Gastroesophageal sphincter (tissue), 4 donors: ENCODE results near the gene TNKS1BP1. TPM values are rescaled to one million over a fixed set of nuclear protein-coding genes. Genes with fewer than 3 reads are reported as not detected.

Experiments
- ATAC-seq: fragments of 150-250 bp; one replicate; pipeline ENCODE4 v1.9.1; 2016; ENCODE audit warnings: mild to moderate bottlenecking, moderate library complexity
- H3K27ac ChIP-seq, 4 donors: fragments of 200-600 bp; sonication (generic) in 3 of 4; 1 replicate in 3 of 4; 2 replicates in 1 of 4; pipeline ENCODE4 v1.5.1; 2016 to 2019
- H3K27me3 ChIP-seq: fragments of 200-600 bp; sonication (generic); one replicate; pipeline ENCODE4 v1.5.1; 2019
- H3K36me3 ChIP-seq, 2 donors: fragments of 200-600 bp; sonication (generic); one replicate each; pipeline ENCODE4 v1.5.1; 2019; ENCODE audit warnings: control low read depth in 1 of 2
- H3K4me1 ChIP-seq, 3 donors: fragments of 200-600 bp; sonication (generic); 1 replicate in 2 of 3; 2 replicates in 1 of 3; pipeline ENCODE4 v1.5.1; 2016 to 2019; ENCODE audit warnings: control low read depth in 2 of 3
- H3K4me3 ChIP-seq, 2 donors: fragments of 200-600 bp; sonication (generic); one replicate each; pipeline ENCODE4 v1.5.1; 2019; ENCODE audit warnings: mild to moderate bottlenecking in 1 of 2, moderate library complexity in 1 of 2
- H3K9me3 ChIP-seq, 3 donors: fragments of 200-600 bp; sonication (generic); one replicate each; pipeline ENCODE4 v1.5.1; 2017 to 2019; ENCODE audit warnings: control low read depth in 2 of 3
- EP300 ChIP-seq: sonication (generic); formaldehyde crosslinking; IDR thresholded peaks from one replicate; pipeline ENCODE4 v1.6.1; 2017; ENCODE audit warnings: antibody characterized with exemption, mild to moderate bottlenecking
- POLR2A ChIP-seq, 2 donors: fragments of 450-650 bp; IDR thresholded peaks; one replicate each; pipeline ENCODE4 v1.6.1; 2017; ENCODE audit warnings: antibody characterized with exemption in 2 of 2, mild to moderate bottlenecking in 2 of 2, moderate library complexity in 1 of 2
- POLR2AphosphoS5 ChIP-seq: sonication (generic); formaldehyde crosslinking; IDR thresholded peaks from one replicate; pipeline ENCODE4 v1.6.1; 2017; ENCODE audit warnings: antibody characterized with exemption
- WGBS, 2 donors: methylation state at CpG; one replicate each; pipeline ENCODE4 v1.1.5; 2018; ENCODE audit warnings: low coverage in 1 of 2; 5-methylcytosine and 5-hydroxymethylcytosine counted together
- total RNA-seq, 4 donors: library from RNA; depleted of rRNA; stranded (reverse); fragments of >200 nt; gene quantifications; one replicate each; pipeline ENCODE4 v1.1.0, GENCODE V29; 2016
- TF ChIP-seq, protein P1 (sequence below), 4 experiments: fragments of 200-600 bp in 2 of 4; fragments of 450-650 bp in 2 of 4; sonication (generic) in 1 of 4; IDR thresholded peaks; one replicate each; pipeline ENCODE4 v1.5.1; 2017 to 2019; ENCODE audit warnings: antibody characterized with exemption in 4 of 4, mild to moderate bottlenecking in 2 of 4, moderate library complexity in 2 of 4

The TNKS1BP1 gene
- total RNA-seq, 4 donors from 2014 or later: 95.6 to 130 (median 108) TPM

DNA sequence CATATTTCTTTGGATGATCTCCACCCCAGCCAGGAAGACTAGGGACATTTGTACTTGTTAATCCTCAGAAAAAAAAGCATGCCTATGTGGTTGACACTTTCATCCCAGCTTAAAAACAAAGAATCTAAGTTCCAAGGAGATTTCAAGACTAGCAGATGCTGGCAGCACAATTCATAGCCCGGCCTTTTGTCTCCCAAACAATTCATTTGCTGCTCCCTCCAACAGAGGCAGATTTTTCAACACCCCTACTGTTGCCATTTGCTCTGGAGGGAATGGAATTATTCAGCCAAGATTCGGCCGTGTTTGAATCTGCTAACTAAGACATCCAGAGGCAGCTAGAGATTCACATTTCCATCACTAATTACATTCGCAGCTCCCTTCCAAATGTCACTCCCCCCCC lies 28.7 kb upstream of the TNKS1BP1 start:
- Histone ChIP-seq H3K4me1 (peaks cover 0 to 26% (median 12%) of the 10 kb centered on the region in 3 donors), H3K4me3 (no peak overlapping the region), H3K27ac (no peak overlapping the region), H3K36me3 (no peaks in the 10 kb centered on the region), H3K27me3 (no peaks in the 10 kb centered on the region), H3K9me3 (no peaks in the 10 kb centered on the region)
- 16 to 33% methylated on average over 3 to 4 of the region's 4 CpGs for WGBS, 2 donors
- TF ChIP-seq, protein P1, sequence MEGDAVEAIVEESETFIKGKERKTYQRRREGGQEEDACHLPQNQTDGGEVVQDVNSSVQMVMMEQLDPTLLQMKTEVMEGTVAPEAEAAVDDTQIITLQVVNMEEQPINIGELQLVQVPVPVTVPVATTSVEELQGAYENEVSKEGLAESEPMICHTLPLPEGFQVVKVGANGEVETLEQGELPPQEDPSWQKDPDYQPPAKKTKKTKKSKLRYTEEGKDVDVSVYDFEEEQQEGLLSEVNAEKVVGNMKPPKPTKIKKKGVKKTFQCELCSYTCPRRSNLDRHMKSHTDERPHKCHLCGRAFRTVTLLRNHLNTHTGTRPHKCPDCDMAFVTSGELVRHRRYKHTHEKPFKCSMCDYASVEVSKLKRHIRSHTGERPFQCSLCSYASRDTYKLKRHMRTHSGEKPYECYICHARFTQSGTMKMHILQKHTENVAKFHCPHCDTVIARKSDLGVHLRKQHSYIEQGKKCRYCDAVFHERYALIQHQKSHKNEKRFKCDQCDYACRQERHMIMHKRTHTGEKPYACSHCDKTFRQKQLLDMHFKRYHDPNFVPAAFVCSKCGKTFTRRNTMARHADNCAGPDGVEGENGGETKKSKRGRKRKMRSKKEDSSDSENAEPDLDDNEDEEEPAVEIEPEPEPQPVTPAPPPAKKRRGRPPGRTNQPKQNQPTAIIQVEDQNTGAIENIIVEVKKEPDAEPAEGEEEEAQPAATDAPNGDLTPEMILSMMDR (IDR thresholded peaks at IDR 0.05): no peak
- TF ChIP-seq EP300 (no peak), POLR2A (IDR thresholded peaks at IDR 0.05) (no peak), POLR2AphosphoS5 (no peak)
- ATAC-seq: no peak

DNA sequence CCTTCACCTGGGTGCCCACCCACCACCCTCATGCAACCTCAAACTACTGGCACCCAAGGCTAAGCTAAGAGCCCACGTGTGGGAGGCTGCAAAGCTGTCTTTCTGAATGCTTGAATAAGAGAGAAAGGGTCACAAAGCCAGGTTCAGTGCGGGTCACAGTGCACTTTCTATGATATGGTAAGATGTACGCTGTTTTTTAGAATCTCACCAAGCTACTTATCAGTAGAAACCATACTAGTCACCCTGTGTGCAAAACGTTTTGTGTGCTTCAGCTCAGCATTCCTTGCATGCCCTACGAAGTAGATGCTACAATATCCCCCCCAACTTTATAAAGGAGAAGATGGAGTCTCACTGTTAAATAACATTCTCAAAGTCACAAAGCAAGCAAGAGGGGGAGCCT lies 28.3 kb upstream of the TNKS1BP1 start:
- 54 to 70% methylated on average over 3 to 4 of the region's 5 CpGs for WGBS, 2 donors
- Histone ChIP-seq H3K27me3 (no peaks in the 10 kb centered on the region), H3K4me1 (peaks cover 0 to 22% (median 12%) of the 10 kb centered on the region in 3 donors), H3K4me3 (no peak overlapping the region), H3K27ac (no peak overlapping the region), H3K36me3 (no peaks in the 10 kb centered on the region), H3K9me3 (no peaks in the 10 kb centered on the region)
- ATAC-seq: no peak
- TF ChIP-seq, protein P1 (IDR thresholded peaks at IDR 0.05): no peak
- TF ChIP-seq POLR2A (IDR thresholded peaks at IDR 0.05) (no peak), POLR2AphosphoS5 (no peak), EP300 (no peak)

DNA sequence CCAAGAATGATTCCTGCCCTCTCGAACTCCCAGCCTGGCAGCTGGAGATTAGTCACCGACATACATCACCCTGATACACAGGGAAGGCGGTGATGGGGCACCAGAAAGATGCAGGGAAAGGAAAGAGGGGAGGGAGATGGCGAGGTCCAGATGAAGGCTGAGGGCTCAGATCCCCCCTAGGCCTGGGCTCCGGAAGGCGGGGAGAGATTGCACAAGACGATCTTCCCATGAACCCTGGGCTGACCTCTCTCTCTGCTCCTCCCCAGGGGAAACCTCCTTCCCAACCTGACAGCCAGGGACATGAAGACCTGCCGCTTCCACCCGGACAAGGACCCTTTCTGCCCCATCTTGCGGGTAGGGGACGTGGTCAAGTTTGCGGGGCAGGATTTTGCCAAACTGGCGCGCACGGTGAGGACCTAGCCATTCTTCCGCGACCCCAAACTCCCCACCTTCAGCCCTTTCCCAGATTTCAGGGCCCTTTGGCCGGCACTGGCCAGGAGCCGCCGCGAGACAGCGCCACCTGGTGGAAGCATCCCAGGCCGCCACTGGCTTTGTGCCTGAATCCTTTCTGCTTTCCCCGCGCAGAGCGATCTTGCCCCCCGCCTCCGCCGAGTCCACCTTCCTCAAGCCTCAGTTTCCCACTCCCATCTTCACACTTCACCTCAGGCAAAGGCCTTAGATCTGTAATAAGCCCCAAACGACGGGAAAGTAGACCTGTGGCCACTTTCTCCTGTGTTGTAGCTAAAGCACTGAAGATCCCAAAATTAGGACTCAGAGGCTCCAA lies 24.9 kb upstream of the TNKS1BP1 start:
- peak overlapping the region in 1 of 2 donors; percentile 5 for H3K4me3 ChIP-seq
- no peaks in the 10 kb centered on the region for H3K9me3 ChIP-seq
- peak; percentile 72 for ATAC-seq
- H3K27me3 ChIP-seq: no peaks in the 10 kb centered on the region
- 15 to 21% methylated on average over 8 to 12 of the region's 31 CpGs for WGBS, 2 donors
- peaks cover 0 to 17% (median 3%) of the 10 kb centered on the region in 3 donors for H3K4me1 ChIP-seq
- TF ChIP-seq POLR2AphosphoS5: no peak
- TF ChIP-seq, protein P1 (IDR thresholded peaks at IDR 0.05): peak; percentile 87 to 94 (median 91)
- H3K36me3 ChIP-seq: no peaks in the 10 kb centered on the region
- no peak overlapping the region for H3K27ac ChIP-seq

DNA sequence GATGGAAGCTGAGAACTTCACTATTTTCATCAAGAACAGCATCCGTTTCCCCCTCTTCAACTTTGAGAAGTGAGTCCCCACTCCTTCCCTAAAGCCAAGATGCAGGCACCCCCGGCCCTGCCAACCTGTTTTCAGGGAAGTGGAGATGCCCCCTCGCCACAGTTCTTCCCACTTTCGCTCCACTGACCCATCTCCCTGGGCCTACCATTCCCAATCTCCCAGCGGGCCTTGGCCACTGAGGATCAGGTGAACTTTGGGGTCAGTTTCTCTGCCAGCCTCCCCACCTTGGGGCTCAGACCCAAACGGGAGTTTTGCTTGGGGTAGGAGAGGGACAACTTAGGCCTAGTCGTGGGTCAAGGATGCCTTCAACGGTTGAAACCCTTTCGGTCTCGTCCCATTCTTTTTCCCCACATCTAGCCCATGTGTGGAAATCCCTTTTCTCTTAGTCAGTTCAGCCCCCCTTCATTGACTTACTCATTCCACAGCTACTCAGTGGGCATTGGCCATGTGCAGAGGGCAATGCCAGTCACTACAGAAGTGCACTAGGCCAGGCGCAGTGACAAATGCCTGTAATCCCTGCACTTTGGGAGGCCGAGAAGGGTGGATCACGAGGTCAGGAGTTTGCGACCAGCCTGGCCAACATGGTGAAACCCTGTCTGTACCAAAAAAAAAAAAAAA lies 24.0 kb upstream of the TNKS1BP1 start:
- no peaks in the 10 kb centered on the region for H3K36me3 ChIP-seq
- H3K4me1 ChIP-seq: peaks cover 0 to 17% (median 3%) of the 10 kb centered on the region in 3 donors
- WGBS, 2 donors: 90 to 93% methylated on average over 6 to 8 of the region's 14 CpGs

More for the DNA sequence above, 24.0 kb upstream of the TNKS1BP1 start:
- H3K4me3 ChIP-seq: no peak overlapping the region
- no peak for ATAC-seq
- H3K9me3 ChIP-seq: no peaks in the 10 kb centered on the region
- TF ChIP-seq, protein P1 (IDR thresholded peaks at IDR 0.05): no peak
- no peak for TF ChIP-seq POLR2A (IDR thresholded peaks at IDR 0.05)
- no peak overlapping the region for H3K27ac ChIP-seq
- no peaks in the 10 kb centered on the region for H3K27me3 ChIP-seq
